Keratinocyte (primary cell): ENCODE results near the gene DHX34.
"Not testable (repeated sequence)": the region's sequence is repeated elsewhere in the genome, so short reads cannot be mapped to it uniquely, and the experiment has no call there.

Experiments used
- EZH2 ChIP-seq: IDR thresholded peaks from one replicate; pipeline ENCODE4 v1.6.1; 2012; ENCODE audit warnings: inconsistent platforms, mild to moderate bottlenecking, low read length, moderate library complexity
- TF ChIP-seq, protein P1 (sequence below), 3 experiments: IDR thresholded peaks in 1 of 3; conservative IDR thresholded peaks in 1 of 3; optimal IDR thresholded peaks in 1 of 3; 2 replicates in 2 of 3; 3 replicates in 1 of 3; pipeline versions ENCODE3 to v1.5.1; 2011; ENCODE audit warnings: low read length in 3 of 3, mild to moderate bottlenecking in 3 of 3, moderate library complexity in 2 of 3, control low read depth in 1 of 3, inconsistent platforms in 1 of 3; ENCODE audit not compliant: insufficient read depth in 2 of 3; ENCODE audit errors: extremely low read depth in 1 of 3

DNA sequence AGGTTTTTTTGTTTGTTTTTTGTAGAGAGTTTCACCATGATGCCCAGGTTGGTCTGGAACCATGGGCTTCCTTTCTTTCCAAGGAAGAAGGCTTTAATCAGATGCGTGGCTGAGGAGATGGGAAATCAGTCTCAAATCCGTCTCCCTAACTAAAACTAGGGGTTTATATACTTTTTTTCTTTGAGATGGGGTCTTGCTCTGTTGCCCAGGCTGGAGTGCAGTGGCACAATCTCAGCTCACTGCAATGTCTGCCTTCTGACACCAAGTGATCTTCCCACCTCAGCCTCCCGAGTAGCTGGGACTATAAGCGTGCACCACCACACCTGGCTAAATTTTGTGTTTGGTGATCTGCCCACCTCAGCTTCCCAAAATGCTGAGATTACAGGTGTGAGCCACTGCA lies 35.4 kb downstream of the DHX34 start:
- TF ChIP-seq, protein P1, sequence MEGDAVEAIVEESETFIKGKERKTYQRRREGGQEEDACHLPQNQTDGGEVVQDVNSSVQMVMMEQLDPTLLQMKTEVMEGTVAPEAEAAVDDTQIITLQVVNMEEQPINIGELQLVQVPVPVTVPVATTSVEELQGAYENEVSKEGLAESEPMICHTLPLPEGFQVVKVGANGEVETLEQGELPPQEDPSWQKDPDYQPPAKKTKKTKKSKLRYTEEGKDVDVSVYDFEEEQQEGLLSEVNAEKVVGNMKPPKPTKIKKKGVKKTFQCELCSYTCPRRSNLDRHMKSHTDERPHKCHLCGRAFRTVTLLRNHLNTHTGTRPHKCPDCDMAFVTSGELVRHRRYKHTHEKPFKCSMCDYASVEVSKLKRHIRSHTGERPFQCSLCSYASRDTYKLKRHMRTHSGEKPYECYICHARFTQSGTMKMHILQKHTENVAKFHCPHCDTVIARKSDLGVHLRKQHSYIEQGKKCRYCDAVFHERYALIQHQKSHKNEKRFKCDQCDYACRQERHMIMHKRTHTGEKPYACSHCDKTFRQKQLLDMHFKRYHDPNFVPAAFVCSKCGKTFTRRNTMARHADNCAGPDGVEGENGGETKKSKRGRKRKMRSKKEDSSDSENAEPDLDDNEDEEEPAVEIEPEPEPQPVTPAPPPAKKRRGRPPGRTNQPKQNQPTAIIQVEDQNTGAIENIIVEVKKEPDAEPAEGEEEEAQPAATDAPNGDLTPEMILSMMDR (optimal IDR thresholded peaks at IDR 0.05 in 1 of 3, IDR thresholded peaks at IDR 0.05 in 1 of 3, conservative IDR thresholded peaks at IDR 0.05 in 1 of 3; ENCODE audit: extremely low read depth in 1 of 3, insufficient read depth in 2 of 3, low read length in 3 of 3): not testable (repeated sequence)
- TF ChIP-seq EZH2: not testable (repeated sequence)
